ENCODE measurements around the gene IMMP2L. TPM values are rescaled to one million over a fixed set of nuclear protein-coding genes. Genes with fewer than 3 reads are reported as not detected.

The IMMP2L gene
- total RNA-seq, 2 donors from 2014 or later: 10.5 to 17.4 TPM

DNA sequence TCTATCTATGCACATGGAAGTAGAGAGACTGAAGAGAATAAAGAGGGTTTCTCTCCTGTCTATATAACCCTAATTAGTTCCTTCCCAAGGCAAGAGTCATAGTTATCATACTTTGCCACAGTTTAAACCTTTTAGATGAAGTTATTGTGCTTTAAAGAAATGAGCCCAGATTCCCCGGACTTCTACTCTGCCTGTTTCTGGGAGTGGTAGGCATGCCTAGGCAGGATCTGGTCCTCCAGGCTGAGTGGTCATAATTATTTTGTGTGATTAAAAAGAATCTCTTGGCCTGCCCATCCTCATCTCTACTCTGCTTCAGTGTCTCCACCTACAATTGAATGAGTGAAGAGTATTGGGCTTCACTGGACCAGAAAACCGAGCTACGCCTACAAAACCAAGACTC is 179.2 kb downstream of the IMMP2L start:
- 97 to 98% methylated on average over 3 of the region's 3 CpGs for WGBS, 2 donors
- intact Hi-C loops (cut with DNase I): no loop called here
- TF ChIP-seq, protein P1, sequence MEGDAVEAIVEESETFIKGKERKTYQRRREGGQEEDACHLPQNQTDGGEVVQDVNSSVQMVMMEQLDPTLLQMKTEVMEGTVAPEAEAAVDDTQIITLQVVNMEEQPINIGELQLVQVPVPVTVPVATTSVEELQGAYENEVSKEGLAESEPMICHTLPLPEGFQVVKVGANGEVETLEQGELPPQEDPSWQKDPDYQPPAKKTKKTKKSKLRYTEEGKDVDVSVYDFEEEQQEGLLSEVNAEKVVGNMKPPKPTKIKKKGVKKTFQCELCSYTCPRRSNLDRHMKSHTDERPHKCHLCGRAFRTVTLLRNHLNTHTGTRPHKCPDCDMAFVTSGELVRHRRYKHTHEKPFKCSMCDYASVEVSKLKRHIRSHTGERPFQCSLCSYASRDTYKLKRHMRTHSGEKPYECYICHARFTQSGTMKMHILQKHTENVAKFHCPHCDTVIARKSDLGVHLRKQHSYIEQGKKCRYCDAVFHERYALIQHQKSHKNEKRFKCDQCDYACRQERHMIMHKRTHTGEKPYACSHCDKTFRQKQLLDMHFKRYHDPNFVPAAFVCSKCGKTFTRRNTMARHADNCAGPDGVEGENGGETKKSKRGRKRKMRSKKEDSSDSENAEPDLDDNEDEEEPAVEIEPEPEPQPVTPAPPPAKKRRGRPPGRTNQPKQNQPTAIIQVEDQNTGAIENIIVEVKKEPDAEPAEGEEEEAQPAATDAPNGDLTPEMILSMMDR (IDR thresholded peaks at IDR 0.05): no peak
- TF ChIP-seq POLR2A (IDR thresholded peaks at IDR 0.05): no peak

DNA sequence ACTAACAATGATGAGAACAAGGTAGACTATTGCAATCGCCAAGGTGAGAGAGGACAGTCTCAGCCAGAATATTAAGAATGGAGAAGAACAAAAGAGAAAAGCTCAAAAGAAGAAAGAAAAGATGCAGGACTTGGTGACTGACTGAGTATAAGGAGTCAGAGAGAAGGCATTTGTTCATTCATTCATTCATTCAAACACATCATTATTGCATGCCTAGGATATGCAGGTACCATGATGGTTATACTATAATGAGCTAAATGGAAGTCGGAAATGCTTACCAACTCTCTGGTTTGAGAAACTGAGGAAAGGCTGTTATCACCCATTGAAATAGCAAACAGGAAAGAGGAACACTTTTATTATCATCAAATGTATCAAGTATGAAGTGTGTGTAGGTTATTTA is 180.7 kb downstream of the IMMP2L start:
- 84 to 98% methylated on average over 2 of the region's 2 CpGs for WGBS, 2 donors

More for the DNA sequence above, 179.2 kb downstream of the IMMP2L start:
- ATAC-seq (no peak), DNase-seq (no peak)
- Histone ChIP-seq H3K4me3 (no peak overlapping the region), H3K27me3 (no peaks in the 10 kb centered on the region), H3K9me3 (no peaks in the 10 kb centered on the region), H3K4me1 (no peaks in the 10 kb centered on the region), H3K36me3 (replicated peaks in 1 of 2; ENCODE audit: insufficient read depth in 1 of 2, low read depth in 2 of 2) (no peaks in the 10 kb centered on the region), H3K27ac (no peak overlapping the region)

DNA sequence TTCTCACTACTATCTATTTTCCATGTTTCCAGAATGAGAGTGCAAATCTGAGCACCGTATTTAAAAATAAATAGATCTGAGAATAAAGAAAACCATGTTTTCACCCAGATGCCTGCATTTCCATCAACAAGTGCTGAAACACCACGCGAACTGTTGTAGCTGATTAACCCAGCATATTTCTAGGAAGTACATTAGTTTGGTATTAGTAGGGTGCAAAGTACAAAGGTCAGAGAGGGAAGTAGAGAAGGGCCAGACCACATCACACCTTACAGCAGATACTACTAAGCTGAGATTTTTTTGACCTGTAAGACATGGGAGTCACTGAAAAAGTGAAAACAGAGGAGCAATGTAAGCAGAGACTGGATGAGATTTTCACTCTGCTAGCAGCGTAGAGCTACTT is 181.3 kb downstream of the IMMP2L start:
- ATAC-seq (no peak), DNase-seq (no peak)
- no peaks in the 10 kb centered on the region for H3K4me1 ChIP-seq
- no peaks in the 10 kb centered on the region for H3K36me3 ChIP-seq (replicated peaks in 1 of 2; ENCODE audit: insufficient read depth in 1 of 2, low read depth in 2 of 2)
- H3K9me3 ChIP-seq: no peaks in the 10 kb centered on the region
- TF ChIP-seq POLR2A (IDR thresholded peaks at IDR 0.05): no peak
- TF ChIP-seq, protein P1 (IDR thresholded peaks at IDR 0.05): no peak
- H3K27me3 ChIP-seq: no peaks in the 10 kb centered on the region
- 35 to 41% methylated on average over 4 of the region's 4 CpGs for WGBS, 2 donors
- no peak overlapping the region for H3K27ac ChIP-seq
- H3K4me3 ChIP-seq: no peak overlapping the region
- intact Hi-C loops (cut with DNase I): no loop called here

More for the DNA sequence above, 180.7 kb downstream of the IMMP2L start:
- intact Hi-C loops (cut with DNase I): no loop called here
- Histone ChIP-seq H3K27ac (no peak overlapping the region), H3K4me1 (no peaks in the 10 kb centered on the region), H3K27me3 (no peaks in the 10 kb centered on the region), H3K36me3 (replicated peaks in 1 of 2; ENCODE audit: insufficient read depth in 1 of 2, low read depth in 2 of 2) (no peaks in the 10 kb centered on the region), H3K9me3 (no peaks in the 10 kb centered on the region), H3K4me3 (no peak overlapping the region)
- ATAC-seq (no peak), DNase-seq (no peak)
- TF ChIP-seq, protein P1 (IDR thresholded peaks at IDR 0.05): no peak
- TF ChIP-seq POLR2A (IDR thresholded peaks at IDR 0.05): no peak

DNA sequence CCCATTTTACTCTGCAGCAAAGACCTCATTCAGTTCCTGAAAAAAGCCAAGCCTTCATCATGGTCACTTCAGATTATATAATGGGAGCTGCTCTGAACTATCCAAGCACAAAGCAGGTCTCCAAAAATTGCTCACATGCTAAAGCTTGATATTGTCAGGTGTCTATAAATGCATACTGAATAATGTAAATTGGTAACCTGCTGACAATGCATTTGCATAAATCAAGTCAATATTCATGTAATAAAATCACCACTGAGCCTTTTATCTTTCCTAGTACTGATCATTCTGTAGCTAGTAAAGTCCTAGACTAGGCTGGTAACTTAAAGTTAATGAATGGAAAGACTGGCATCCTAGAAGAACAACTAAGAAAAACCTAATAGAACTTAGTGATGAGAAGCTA is 188.3 kb downstream of the IMMP2L start:
- no peaks in the 10 kb centered on the region for H3K27me3 ChIP-seq
- no peak overlapping the region for H3K4me3 ChIP-seq
- ATAC-seq (no peak), DNase-seq (no peak)
- TF ChIP-seq, protein P1 (IDR thresholded peaks at IDR 0.05): no peak
- TF ChIP-seq POLR2A (IDR thresholded peaks at IDR 0.05): no peak
- H3K4me1 ChIP-seq: no peaks in the 10 kb centered on the region
- no peaks in the 10 kb centered on the region for H3K36me3 ChIP-seq (replicated peaks in 1 of 2; ENCODE audit: insufficient read depth in 1 of 2, low read depth in 2 of 2)
- intact Hi-C loops (cut with DNase I): no loop called here
- H3K27ac ChIP-seq: no peak overlapping the region
- H3K9me3 ChIP-seq: no peaks in the 10 kb centered on the region

DNA sequence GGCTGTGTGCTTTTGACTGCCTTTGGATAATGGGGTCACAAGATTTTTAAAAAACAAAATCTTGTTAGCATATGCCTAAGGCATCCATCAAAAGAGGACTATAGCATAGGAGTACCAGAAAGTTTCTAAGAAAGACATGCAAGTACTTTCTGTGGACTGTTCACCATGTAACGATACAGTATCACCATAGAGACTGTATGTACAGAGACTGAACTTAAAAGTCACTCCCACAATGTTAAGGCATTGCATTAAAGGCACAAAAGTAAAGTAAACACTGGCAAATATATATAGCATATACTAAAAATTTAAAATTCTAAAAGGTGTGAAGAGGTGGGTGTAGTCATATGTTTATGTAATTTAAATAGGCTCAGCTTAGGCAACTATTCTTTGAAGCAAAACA is 190.9 kb downstream of the IMMP2L start:
- Histone ChIP-seq H3K4me1 (no peaks in the 10 kb centered on the region), H3K36me3 (replicated peaks in 1 of 2; ENCODE audit: insufficient read depth in 1 of 2, low read depth in 2 of 2) (no peaks in the 10 kb centered on the region), H3K9me3 (no peaks in the 10 kb centered on the region), H3K27me3 (no peaks in the 10 kb centered on the region), H3K4me3 (no peak overlapping the region), H3K27ac (no peak overlapping the region)
- WGBS, 2 donors: 92 to 100% methylated on average over 1 of the region's 1 CpG
- DNase-seq: no peak
- intact Hi-C loops (cut with DNase I): no loop called here
- no peak for ATAC-seq
- no peak for TF ChIP-seq POLR2A (IDR thresholded peaks at IDR 0.05)
- TF ChIP-seq, protein P1 (IDR thresholded peaks at IDR 0.05): no peak

All from body of pancreas (tissue), 4 donors.